ENCODE measurements around the gene FMN2. TPM values are rescaled to one million over a fixed set of nuclear protein-coding genes. Genes with fewer than 3 reads are reported as not detected.

FMN2 gene
- total RNA-seq = not detected in 2 replicates

GRCh38 chr1:240091614-240092300, at the start of gene FMN2:
Gene FMN2, plus strand, starts transcription at chr1:240091883. Its CDS starts 227 bp downstream, at chr1:240092110.
- DNase-seq (no peak), ATAC-seq (ENCODE audit: low read depth) (no peak)
- CTCF ChIA-PET = no interaction called here
- Mint-ChIP-seq H3K4me3 (peak within 1 kb of the TSS; percentile 13), H3K9me3 (no peaks in the 10 kb centered on the region), H3K4me1 (peaks cover 5% of the 10 kb centered on the region), H3K27me3 (peaks cover 29% of the 10 kb centered on the region), H3K27ac (no peak within 1 kb of the TSS), H3K36me3 (ENCODE audit: low read depth) (no peaks in the 10 kb centered on the region)
- TF ChIP-seq CTCF (IDR thresholded peaks at IDR 0.05) = no peak
- POLR2A ChIA-PET = no interaction called here
- intact Hi-C loops (cut with micrococcal nuclease) = no loop called here

- Mint-ChIP-seq H3K27me3 (no peaks in the 10 kb centered on the region), H3K4me3 (no peak overlapping the region), H3K27ac (no peak overlapping the region), H3K4me1 (no peaks in the 10 kb centered on the region), H3K9me3 (no peaks in the 10 kb centered on the region), H3K36me3 (ENCODE audit: low read depth) (no peaks in the 10 kb centered on the region)
- CTCF ChIA-PET = no interaction called here
- no peak for DNase-seq
- intact Hi-C loops (cut with micrococcal nuclease) = no loop called here
- POLR2A ChIA-PET = no interaction called here
- TF ChIP-seq CTCF (IDR thresholded peaks at IDR 0.05) = no peak
- ATAC-seq (ENCODE audit: low read depth) = no peak
These were observed 47.1 kb upstream of the FMN2 start for GRCh38 chr1:240044620-240045019.

- Mint-ChIP-seq H3K27me3 (no peaks in the 10 kb centered on the region), H3K9me3 (no peaks in the 10 kb centered on the region), H3K27ac (no peak overlapping the region), H3K4me1 (no peaks in the 10 kb centered on the region), H3K4me3 (no peak overlapping the region), H3K36me3 (ENCODE audit: low read depth) (no peaks in the 10 kb centered on the region)
- intact Hi-C loops (cut with micrococcal nuclease) = no loop called here
- ATAC-seq (ENCODE audit: low read depth) = no peak
- ChIA-PET POLR2A (no interaction called here), CTCF (no interaction called here)
- no peak for TF ChIP-seq CTCF (IDR thresholded peaks at IDR 0.05)
- no peak for DNase-seq
These were observed 45.7 kb upstream of the FMN2 start for GRCh38 chr1:240046000-240046399.

DNA sequence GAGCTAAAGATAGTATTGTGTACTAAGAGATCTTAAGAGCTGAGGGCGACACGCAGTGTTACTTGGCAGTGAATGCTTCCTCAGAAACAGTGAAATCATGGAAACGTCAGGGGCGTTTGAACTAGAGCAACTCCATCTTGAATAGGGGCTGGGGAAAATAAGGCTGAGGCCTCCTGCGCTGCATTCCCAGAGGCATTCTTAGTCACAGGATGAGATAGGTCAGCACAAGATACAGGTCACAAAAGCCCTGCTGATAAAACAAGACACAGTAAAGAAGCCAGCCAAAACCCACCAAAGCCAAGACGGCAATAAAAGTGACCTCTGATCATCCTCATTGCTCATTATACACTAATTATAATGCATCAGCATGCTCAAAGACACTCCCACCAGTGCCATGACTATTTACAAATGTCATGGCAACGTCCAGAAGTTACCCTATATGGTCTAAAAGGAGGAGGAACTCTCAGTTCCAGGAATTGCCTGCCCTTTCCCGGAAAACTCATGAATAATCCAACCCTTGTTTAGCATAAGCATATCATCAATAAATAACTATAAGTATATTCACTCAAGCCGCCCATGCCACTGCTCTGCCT, 37.5 kb upstream of the FMN2 start:
- Mint-ChIP-seq H3K9me3 (peaks cover 2% of the 10 kb centered on the region), H3K4me1 (no peaks in the 10 kb centered on the region), H3K27ac (no peak overlapping the region), H3K27me3 (no peaks in the 10 kb centered on the region), H3K4me3 (no peak overlapping the region), H3K36me3 (ENCODE audit: low read depth) (no peaks in the 10 kb centered on the region)
- POLR2A ChIA-PET = no interaction called here
- TF ChIP-seq CTCF (IDR thresholded peaks at IDR 0.05) = no peak
- no peak for ATAC-seq (ENCODE audit: low read depth)
- no peak for DNase-seq
- intact Hi-C loops (cut with micrococcal nuclease) = no loop called here
- CTCF ChIA-PET = no interaction called here

DNA sequence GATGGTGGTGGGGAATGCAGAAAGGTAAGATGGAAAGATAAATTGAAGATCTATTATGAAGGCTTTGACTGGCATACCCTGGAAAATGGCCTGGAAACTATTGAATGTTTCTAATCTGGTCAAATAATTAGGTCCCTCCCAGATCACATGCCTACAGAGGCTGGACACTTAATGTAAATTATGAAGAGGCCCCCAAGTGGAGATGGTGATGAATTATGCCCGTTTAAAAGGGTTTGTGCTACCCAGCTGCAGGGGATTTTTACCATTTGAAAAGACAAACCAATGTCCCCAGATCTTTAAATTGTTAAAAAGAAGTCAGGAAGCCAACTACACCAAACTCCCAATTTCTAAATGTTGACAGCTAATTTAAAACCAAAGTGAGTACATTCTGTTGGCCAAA, 35.7 kb upstream of the FMN2 start:
- intact Hi-C loops (cut with micrococcal nuclease) = no loop called here
- ChIA-PET CTCF (no interaction called here), POLR2A (interaction anchor here (0.6 kb wide), 1 partner anchor 56 kb away, joined by 3 read pairs; no protein-coding TSS in a partner anchor)
- H3K27ac Mint-ChIP-seq = no peak overlapping the region
- H3K4me3 Mint-ChIP-seq = no peak overlapping the region
- DNase-seq (no peak), ATAC-seq (ENCODE audit: low read depth) (no peak)
- TF ChIP-seq CTCF (IDR thresholded peaks at IDR 0.05) = no peak
- H3K4me1 Mint-ChIP-seq = no peaks in the 10 kb centered on the region
- no peaks in the 10 kb centered on the region for H3K36me3 Mint-ChIP-seq (ENCODE audit: low read depth)
- peaks cover 2% of the 10 kb centered on the region for H3K9me3 Mint-ChIP-seq
- no peaks in the 10 kb centered on the region for H3K27me3 Mint-ChIP-seq
